Epithelial cell of esophagus (primary cell): ENCODE results near the gene CMTM1.
"Not testable (repeated sequence)": the region's sequence is repeated elsewhere in the genome, so short reads cannot be mapped to it uniquely, and the experiment has no call there.

Experiments
- DNase-seq: peaks from one replicate; pipeline ENCODE4 v3.0.0; 2010; ENCODE audit warnings: low read depth
- H3K4me3 ChIP-seq: 2 replicates; pipeline ENCODE4 v1.5.1; 2011; ENCODE audit warnings: mild to moderate bottlenecking, low read length, control low read depth
- TF ChIP-seq, protein P1 (sequence below): IDR thresholded peaks from 2 replicates; pipeline ENCODE4 v1.5.1; 2011; ENCODE audit warnings: low read depth, mild to moderate bottlenecking, low read length, control low read depth, inconsistent platforms; ENCODE audit not compliant: insufficient read depth; ENCODE audit errors: missing control alignments

The CMTM1 gene

DNA sequence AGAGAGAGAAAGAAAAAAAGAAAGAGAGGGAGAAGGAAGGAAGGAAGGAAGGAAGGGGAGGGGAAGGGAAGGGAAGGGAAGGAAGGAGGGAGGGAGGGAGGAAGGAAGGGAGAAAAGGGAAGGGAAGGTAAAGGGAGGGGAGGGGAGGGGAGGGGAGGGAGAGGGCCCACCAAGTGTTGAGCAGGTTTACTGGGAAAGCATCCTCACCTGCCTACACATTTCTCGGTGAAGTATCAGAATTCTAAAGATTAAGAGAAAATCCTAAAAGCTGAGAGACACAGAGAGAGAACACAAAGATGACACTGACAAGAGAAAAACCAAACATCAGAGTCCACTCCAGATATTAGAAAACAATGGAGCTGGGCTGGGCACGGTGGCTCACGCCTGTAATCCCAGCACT, 26.0 kb downstream of the CMTM1 start:
- no peak overlapping the region for H3K4me3 ChIP-seq
- no peak for DNase-seq
- TF ChIP-seq, protein P1, sequence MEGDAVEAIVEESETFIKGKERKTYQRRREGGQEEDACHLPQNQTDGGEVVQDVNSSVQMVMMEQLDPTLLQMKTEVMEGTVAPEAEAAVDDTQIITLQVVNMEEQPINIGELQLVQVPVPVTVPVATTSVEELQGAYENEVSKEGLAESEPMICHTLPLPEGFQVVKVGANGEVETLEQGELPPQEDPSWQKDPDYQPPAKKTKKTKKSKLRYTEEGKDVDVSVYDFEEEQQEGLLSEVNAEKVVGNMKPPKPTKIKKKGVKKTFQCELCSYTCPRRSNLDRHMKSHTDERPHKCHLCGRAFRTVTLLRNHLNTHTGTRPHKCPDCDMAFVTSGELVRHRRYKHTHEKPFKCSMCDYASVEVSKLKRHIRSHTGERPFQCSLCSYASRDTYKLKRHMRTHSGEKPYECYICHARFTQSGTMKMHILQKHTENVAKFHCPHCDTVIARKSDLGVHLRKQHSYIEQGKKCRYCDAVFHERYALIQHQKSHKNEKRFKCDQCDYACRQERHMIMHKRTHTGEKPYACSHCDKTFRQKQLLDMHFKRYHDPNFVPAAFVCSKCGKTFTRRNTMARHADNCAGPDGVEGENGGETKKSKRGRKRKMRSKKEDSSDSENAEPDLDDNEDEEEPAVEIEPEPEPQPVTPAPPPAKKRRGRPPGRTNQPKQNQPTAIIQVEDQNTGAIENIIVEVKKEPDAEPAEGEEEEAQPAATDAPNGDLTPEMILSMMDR: no peak

DNA sequence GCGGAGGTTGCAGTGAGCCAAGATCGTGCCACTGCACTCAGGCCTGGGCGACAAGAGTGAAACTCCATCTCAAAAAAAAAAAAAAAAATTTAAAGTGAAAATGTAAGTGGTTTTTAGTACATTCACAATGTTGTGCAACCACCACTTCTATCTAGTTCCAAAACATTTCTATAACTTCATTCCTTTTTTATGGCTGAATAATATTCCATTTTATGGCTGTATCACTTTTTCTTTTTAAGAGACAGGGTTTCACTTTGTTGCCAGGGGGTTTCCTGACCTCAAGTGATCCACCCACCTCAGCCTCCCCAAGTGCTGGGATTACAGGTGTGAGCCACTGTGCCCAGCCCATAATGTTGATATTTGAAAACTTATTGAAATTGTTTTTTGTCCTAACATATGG, 26.6 kb downstream of the CMTM1 start:
- DNase-seq: no peak
- H3K4me3 ChIP-seq: no peak overlapping the region
- TF ChIP-seq, protein P1: no peak

DNA sequence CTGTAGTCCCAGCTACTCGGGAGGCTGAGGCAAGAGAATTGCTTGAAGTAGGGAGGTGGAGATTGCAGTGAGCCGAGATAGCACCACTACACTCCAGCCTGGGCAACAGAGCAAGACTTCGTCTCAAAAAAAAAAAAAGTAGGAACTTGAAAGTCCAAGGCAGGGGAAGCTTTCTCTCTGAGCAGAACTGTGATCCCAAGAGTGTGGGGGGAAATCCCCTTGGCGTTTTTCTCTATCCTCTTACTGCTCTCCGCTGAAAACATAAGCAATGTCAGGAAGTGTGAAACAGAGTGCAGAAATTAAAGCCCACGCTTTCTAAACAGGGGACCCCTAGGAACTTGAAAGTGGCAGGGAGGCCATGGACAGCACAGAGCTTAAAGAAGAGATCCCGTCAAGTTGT, 28.5 kb downstream of the CMTM1 start:
- DNase-seq: no peak
- no peak overlapping the region for H3K4me3 ChIP-seq
- TF ChIP-seq, protein P1: no peak

DNA sequence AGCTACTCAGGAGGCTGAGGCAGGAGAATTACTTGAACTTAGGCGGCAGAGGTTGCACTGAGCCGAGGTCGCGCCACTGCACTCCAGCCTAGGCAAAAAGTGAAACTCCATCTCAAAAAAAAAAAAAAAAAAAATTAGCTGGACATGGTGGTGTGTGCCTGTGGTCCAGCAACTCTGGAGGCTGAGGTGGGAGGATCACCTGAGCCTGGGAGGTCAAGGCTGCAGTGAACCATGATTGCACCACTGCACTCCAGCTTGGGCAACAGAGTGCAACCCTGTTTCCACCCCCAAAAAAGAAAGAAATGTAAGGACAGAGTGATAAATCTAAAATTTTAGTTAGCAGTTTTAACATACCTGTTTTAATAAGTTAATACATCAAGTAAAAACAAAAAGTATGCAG, 30.3 kb downstream of the CMTM1 start:
- not testable (repeated sequence) for DNase-seq, H3K4me3 ChIP-seq

DNA sequence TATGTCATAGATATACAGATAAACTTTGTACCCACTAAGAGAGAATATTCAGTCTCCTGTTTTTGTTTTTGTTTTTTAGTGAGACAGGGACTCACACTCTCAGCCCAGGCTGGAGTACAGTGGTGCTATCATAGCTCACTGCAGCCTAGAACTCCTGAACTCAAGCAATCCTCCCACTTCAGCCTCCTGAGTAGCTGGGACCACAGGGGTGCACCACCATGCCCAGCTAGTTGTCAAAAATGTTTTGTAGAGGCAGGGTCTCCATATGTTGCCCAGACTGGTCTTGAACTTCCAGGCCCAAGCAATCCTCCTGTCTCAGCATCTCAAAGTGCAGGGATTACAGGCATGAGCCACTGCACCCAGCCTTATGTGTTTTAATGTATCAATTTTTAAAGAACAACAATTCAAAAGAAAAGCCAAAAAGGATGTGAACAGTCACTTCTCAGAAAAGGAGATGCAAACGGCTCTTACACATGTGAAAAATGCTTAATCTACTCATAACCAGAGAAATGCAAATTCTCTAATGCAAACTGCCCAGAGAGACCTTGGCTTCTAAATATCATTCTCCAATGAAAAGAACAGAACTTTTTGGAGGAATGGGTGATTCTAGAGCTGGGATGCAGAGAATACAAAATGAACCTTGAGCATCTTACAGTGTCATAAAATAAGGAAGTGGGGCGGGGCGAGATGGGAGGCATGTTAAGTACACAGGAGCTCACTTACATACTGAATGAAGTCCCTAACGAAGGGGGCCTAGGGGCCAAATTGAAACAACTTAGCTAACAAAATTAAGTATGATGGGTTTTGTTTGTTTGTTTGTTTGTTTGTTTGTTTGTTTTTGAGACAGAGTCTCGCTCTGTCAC, 31.0 kb downstream of the CMTM1 start:
- TF ChIP-seq, protein P1: no peak
- no peak overlapping the region for H3K4me3 ChIP-seq
- no peak for DNase-seq

DNA sequence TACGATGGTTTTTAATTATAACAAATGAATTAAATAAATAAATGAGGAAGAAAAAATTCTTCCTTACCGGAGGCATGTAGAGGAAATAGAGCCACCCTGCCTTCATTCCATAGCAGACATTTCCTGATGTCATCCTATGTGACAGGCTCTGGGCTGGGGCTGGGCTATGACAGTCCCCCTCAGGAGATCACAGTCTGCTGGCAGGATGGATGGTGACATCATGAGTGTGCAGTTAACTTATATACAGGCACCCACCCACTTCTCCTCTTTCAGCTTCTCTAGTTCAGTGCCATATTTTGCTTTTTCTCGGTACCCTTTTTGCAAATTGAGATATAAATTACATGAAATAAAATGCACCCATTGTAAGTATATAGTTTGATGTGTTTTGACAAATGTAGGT, 31.9 kb downstream of the CMTM1 start:
- TF ChIP-seq, protein P1: no peak
- no peak overlapping the region for H3K4me3 ChIP-seq
- no peak for DNase-seq

DNA sequence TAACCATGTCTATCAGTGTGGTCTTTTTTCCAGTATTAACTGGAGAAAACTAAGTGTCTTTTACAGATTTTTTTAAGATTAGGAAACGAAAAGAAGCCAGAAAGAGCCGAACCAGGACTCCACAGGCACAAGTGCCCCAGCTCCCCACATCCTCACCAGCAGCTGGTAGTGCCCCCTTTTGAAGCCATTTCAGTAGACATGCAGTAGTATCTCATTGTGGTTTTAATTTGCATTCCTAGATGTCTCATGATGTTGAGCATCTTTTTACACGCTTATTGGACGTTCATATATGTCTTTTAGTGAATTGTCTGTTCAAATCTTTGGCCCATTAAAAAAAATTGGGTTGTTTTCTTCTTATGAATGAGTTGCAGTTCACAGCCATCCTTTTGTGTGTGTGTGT, 33.5 kb downstream of the CMTM1 start:
- DNase-seq: no peak
- H3K4me3 ChIP-seq: no peak overlapping the region
- TF ChIP-seq, protein P1: no peak
